Measurements from ENCODE around the gene GFRAL.

DNA sequence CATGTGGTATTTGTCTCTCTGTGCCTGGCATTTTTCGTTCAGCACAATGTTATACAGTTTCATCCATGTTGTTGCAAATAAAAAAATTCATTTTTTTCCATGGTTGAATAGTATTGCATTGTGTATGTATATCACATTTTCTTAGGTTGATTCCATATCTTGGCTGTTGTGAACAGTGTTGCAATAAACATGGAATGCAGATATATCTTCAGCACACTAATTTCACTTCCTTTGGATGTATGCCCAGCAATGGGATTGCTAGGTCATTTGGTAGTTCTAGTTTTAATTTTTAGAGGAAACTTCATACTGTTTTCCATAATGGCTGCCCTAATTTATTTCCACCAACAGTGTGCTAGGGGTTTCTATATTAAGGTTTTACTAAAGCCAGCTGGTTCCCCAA is 52.6 kb downstream of the GFRAL start:
- TF ChIP-seq, protein P1, sequence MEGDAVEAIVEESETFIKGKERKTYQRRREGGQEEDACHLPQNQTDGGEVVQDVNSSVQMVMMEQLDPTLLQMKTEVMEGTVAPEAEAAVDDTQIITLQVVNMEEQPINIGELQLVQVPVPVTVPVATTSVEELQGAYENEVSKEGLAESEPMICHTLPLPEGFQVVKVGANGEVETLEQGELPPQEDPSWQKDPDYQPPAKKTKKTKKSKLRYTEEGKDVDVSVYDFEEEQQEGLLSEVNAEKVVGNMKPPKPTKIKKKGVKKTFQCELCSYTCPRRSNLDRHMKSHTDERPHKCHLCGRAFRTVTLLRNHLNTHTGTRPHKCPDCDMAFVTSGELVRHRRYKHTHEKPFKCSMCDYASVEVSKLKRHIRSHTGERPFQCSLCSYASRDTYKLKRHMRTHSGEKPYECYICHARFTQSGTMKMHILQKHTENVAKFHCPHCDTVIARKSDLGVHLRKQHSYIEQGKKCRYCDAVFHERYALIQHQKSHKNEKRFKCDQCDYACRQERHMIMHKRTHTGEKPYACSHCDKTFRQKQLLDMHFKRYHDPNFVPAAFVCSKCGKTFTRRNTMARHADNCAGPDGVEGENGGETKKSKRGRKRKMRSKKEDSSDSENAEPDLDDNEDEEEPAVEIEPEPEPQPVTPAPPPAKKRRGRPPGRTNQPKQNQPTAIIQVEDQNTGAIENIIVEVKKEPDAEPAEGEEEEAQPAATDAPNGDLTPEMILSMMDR (IDR thresholded peaks at IDR 0.05; ENCODE audit: low read length) = no peak
- TF ChIP-seq EZH2 (IDR thresholded peaks at IDR 0.05; ENCODE audit: borderline replicate concordance, low read length) = no peak
